ENCODE data around the gene E4F1. TPM values are rescaled to one million over a fixed set of nuclear protein-coding genes. Genes with fewer than 3 reads are reported as not detected.
"Not testable (repeated sequence)": the region's sequence is repeated elsewhere in the genome, so short reads cannot be mapped to it uniquely, and the experiment has no call there.

Gene E4F1
- polyA plus RNA-seq, 2 donors: 19.9 to 31.0 TPM

GRCh38 chr16:2195322-2196161 lies 27.8 kb upstream of the E4F1 start:
- peak overlapping the region in 1 of 2 donors; percentile 35 for H3K4me3 ChIP-seq (ENCODE audit: low read depth in 1 of 2, low read length in 2 of 2)
- H3K27ac ChIP-seq (ENCODE audit: low read depth in 2 of 2, low read length in 1 of 2): no peak overlapping the region
- peaks cover 0 to 6% of the 10 kb centered on the region in 2 donors for H3K27me3 ChIP-seq (ENCODE audit: control insufficient read depth in 1 of 2, insufficient read depth in 2 of 2, low read length in 2 of 2)
- WGBS, 2 donors: 3% methylated on average over 46 to 49 of the region's 49 CpGs
- no peaks in the 10 kb centered on the region for H3K36me3 ChIP-seq (ENCODE audit: control insufficient read depth in 2 of 2, insufficient read depth in 2 of 2, low read length in 1 of 2)
- peaks cover 2 to 7% of the 10 kb centered on the region in 2 donors for H3K4me1 ChIP-seq (ENCODE audit: control insufficient read depth in 2 of 2, insufficient read depth in 2 of 2, low read length in 1 of 2)
- peaks cover 0 to 2% of the 10 kb centered on the region in 2 donors for H3K9me3 ChIP-seq (ENCODE audit: control insufficient read depth in 2 of 2, insufficient read depth in 1 of 2, low read depth in 1 of 2, low read length in 1 of 2)

DNA sequence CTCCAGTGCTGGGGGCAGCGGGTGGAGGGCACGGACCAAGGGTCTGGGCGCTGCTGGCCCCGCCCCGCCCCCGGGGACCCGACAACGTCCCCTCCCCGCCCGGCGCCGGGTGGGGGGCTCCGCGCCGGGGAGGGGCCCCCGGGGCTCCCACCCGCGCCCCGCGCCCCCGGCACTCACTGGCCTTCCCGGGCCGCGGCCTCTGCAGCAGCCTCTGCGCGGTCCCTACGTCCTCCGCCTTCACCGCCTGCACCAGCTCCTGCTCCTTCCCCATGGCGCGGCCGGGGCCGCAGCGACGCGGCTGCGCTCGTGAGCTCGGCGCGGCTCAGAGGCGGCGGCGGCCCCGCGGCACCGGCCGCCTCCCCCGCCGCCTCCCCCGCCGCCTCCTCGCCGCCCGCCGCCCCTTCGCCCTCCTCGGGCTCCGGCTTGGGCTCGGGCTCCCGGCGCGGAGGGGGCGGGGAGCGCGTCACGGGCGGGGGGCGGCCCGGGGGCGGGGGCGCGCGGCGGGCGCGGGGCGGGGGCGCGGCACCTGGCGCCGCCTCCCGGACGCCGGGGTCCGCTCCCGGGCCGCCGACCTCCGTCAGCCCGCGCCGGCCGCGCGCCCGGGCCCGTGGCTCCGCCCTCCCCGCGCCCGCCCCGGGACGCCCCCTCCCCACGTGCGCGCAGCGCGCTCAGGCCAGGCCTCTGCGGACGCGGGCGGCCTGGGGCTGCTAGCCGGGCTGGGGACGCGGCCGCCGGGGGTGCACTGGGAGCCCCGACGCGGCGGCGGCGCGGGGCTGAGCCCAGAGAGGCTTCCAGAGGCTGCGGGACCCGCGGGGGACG lies 27.0 kb upstream of the E4F1 start, which contains the start of gene CASKIN1:
Gene CASKIN1 (minus strand): TSS at position 444 of the 819 bp plus-strand sequence. CDS start 173 bp downstream, at position 271.
- peak within 1 kb of the TSS; percentile 25 to 35 for H3K4me3 ChIP-seq (ENCODE audit: low read depth in 1 of 2, low read length in 2 of 2)
- H3K27ac ChIP-seq (ENCODE audit: low read depth in 2 of 2, low read length in 1 of 2): no peak within 1 kb of the TSS
- H3K4me1 ChIP-seq (ENCODE audit: control insufficient read depth in 2 of 2, insufficient read depth in 2 of 2, low read length in 1 of 2): peaks cover 2 to 7% of the 10 kb centered on the region in 2 donors
- peaks cover 0 to 2% of the 10 kb centered on the region in 2 donors for H3K9me3 ChIP-seq (ENCODE audit: control insufficient read depth in 2 of 2, insufficient read depth in 1 of 2, low read depth in 1 of 2, low read length in 1 of 2)
- H3K27me3 ChIP-seq (ENCODE audit: control insufficient read depth in 1 of 2, insufficient read depth in 2 of 2, low read length in 2 of 2): peaks cover 0 to 6% of the 10 kb centered on the region in 2 donors
- H3K36me3 ChIP-seq (ENCODE audit: control insufficient read depth in 2 of 2, insufficient read depth in 2 of 2, low read length in 1 of 2): no peaks in the 10 kb centered on the region
- 1 to 4% methylated on average over 9 to 129 of the region's 129 CpGs for WGBS, 2 donors

- no peaks in the 10 kb centered on the region for H3K36me3 ChIP-seq (ENCODE audit: control insufficient read depth in 2 of 2, insufficient read depth in 2 of 2, low read length in 1 of 2)
- 34 to 44% methylated on average over 24 to 32 of the region's 32 CpGs for WGBS, 2 donors
- H3K27ac ChIP-seq (ENCODE audit: low read depth in 2 of 2, low read length in 1 of 2): no peak overlapping the region
- H3K27me3 ChIP-seq (ENCODE audit: control insufficient read depth in 1 of 2, insufficient read depth in 2 of 2, low read length in 2 of 2): peaks cover 0 to 6% of the 10 kb centered on the region in 2 donors
- H3K4me3 ChIP-seq (ENCODE audit: low read depth in 1 of 2, low read length in 2 of 2): peak overlapping the region in 1 of 2 donors; percentile 35
- peaks cover 0 to 2% of the 10 kb centered on the region in 2 donors for H3K9me3 ChIP-seq (ENCODE audit: control insufficient read depth in 2 of 2, insufficient read depth in 1 of 2, low read depth in 1 of 2, low read length in 1 of 2)
- H3K4me1 ChIP-seq (ENCODE audit: control insufficient read depth in 2 of 2, insufficient read depth in 2 of 2, low read length in 1 of 2): peaks cover 2 to 7% of the 10 kb centered on the region in 2 donors
Measured at GRCh38 chr16:2196981-2197511, 26.3 kb upstream of the E4F1 start.

GRCh38 chr16:2197765-2198164 lies 25.6 kb upstream of the E4F1 start:
- no peaks in the 10 kb centered on the region for H3K36me3 ChIP-seq (ENCODE audit: control insufficient read depth in 2 of 2, insufficient read depth in 2 of 2, low read length in 1 of 2)
- no peak overlapping the region for H3K27ac ChIP-seq (ENCODE audit: low read depth in 2 of 2, low read length in 1 of 2)
- 85 to 90% methylated on average over 6 of the region's 6 CpGs for WGBS, 2 donors
- peaks cover 0 to 6% of the 10 kb centered on the region in 2 donors for H3K27me3 ChIP-seq (ENCODE audit: control insufficient read depth in 1 of 2, insufficient read depth in 2 of 2, low read length in 2 of 2)
- H3K9me3 ChIP-seq (ENCODE audit: control insufficient read depth in 2 of 2, insufficient read depth in 1 of 2, low read depth in 1 of 2, low read length in 1 of 2): peaks cover 0 to 2% of the 10 kb centered on the region in 2 donors
- H3K4me1 ChIP-seq (ENCODE audit: control insufficient read depth in 2 of 2, insufficient read depth in 2 of 2, low read length in 1 of 2): peaks cover 2 to 7% of the 10 kb centered on the region in 2 donors
- H3K4me3 ChIP-seq (ENCODE audit: low read depth in 1 of 2, low read length in 2 of 2): no peak overlapping the region

DNA sequence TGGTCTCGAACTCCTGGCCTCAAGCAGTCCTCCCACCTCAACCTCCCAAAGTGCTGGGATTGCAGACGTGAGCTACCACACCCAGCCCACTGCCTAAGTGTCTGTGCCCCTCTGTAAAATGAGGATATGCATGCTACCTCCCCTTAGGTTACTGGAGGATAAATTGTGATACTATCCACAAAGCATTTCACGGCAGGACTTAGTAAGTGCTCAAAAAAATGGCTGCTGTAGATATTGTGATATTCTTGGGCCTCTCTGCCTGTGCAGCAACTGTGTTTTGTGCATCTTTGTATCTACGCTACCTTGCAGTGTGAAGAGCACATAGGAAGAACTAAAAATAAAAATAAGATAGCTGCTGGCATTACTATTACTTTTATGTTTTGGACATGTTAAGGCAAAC lies 25.1 kb upstream of the E4F1 start:
- Histone ChIP-seq H3K27me3 (ENCODE audit: control insufficient read depth in 1 of 2, insufficient read depth in 2 of 2, low read length in 2 of 2) (peaks cover 0 to 6% of the 10 kb centered on the region in 2 donors), H3K27ac (ENCODE audit: low read depth in 2 of 2, low read length in 1 of 2) (no peak overlapping the region), H3K4me1 (ENCODE audit: control insufficient read depth in 2 of 2, insufficient read depth in 2 of 2, low read length in 1 of 2) (peaks cover 2 to 7% of the 10 kb centered on the region in 2 donors), H3K36me3 (ENCODE audit: control insufficient read depth in 2 of 2, insufficient read depth in 2 of 2, low read length in 1 of 2) (no peaks in the 10 kb centered on the region), H3K9me3 (ENCODE audit: control insufficient read depth in 2 of 2, insufficient read depth in 1 of 2, low read depth in 1 of 2, low read length in 1 of 2) (peaks cover 0 to 2% of the 10 kb centered on the region in 2 donors), H3K4me3 (ENCODE audit: low read depth in 1 of 2, low read length in 2 of 2) (no peak overlapping the region)
- WGBS, 2 donors: 63 to 66% methylated on average over 4 of the region's 4 CpGs

- Histone ChIP-seq H3K27me3 (ENCODE audit: control insufficient read depth in 1 of 2, insufficient read depth in 2 of 2, low read length in 2 of 2) (peaks cover 0 to 6% of the 10 kb centered on the region in 2 donors), H3K36me3 (ENCODE audit: control insufficient read depth in 2 of 2, insufficient read depth in 2 of 2, low read length in 1 of 2) (no peaks in the 10 kb centered on the region), H3K4me1 (ENCODE audit: control insufficient read depth in 2 of 2, insufficient read depth in 2 of 2, low read length in 1 of 2) (peaks cover 2 to 7% of the 10 kb centered on the region in 2 donors), H3K27ac (ENCODE audit: low read depth in 2 of 2, low read length in 1 of 2) (no peak overlapping the region), H3K4me3 (ENCODE audit: low read depth in 1 of 2, low read length in 2 of 2) (no peak overlapping the region), H3K9me3 (ENCODE audit: control insufficient read depth in 2 of 2, insufficient read depth in 1 of 2, low read depth in 1 of 2, low read length in 1 of 2) (peaks cover 0 to 2% of the 10 kb centered on the region in 2 donors)
- WGBS, 2 donors: 78 to 85% methylated on average over 5 of the region's 5 CpGs
Measured at GRCh38 chr16:2199095-2199494, 24.3 kb upstream of the E4F1 start.

- Histone ChIP-seq H3K36me3 (ENCODE audit: control insufficient read depth in 2 of 2, insufficient read depth in 2 of 2, low read length in 1 of 2) (no peaks in the 10 kb centered on the region), H3K4me1 (ENCODE audit: control insufficient read depth in 2 of 2, insufficient read depth in 2 of 2, low read length in 1 of 2) (peaks cover 2 to 8% of the 10 kb centered on the region in 2 donors), H3K4me3 (ENCODE audit: low read depth in 1 of 2, low read length in 2 of 2) (no peak overlapping the region), H3K27ac (ENCODE audit: low read depth in 2 of 2, low read length in 1 of 2) (no peak overlapping the region), H3K27me3 (ENCODE audit: control insufficient read depth in 1 of 2, insufficient read depth in 2 of 2, low read length in 2 of 2) (peaks cover 0 to 6% of the 10 kb centered on the region in 2 donors), H3K9me3 (ENCODE audit: control insufficient read depth in 2 of 2, insufficient read depth in 1 of 2, low read depth in 1 of 2, low read length in 1 of 2) (peaks cover 0 to 2% of the 10 kb centered on the region in 2 donors)
- 73 to 76% methylated on average over 14 of the region's 14 CpGs for WGBS, 2 donors
Measured at GRCh38 chr16:2199621-2200139, 23.7 kb upstream of the E4F1 start.

DNA sequence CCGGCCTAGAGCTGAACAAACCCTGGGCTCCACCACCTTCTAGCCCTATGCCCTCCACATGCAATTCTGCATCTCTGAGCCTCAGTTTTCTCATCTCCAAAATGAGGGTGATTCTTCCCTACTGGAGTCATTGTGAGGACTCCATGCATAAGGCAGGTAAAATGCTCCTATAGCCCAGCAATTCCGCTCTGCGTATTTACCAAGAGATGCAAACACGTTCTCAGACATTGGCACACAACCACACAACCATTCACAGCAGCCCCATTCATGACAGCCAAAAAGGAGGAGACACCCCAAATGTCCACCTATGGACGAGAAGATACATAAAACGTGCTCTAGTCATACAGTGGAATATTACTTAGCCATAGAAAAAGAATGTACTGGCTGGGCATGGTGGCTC lies 23.1 kb upstream of the E4F1 start:
- H3K27me3 ChIP-seq (ENCODE audit: control insufficient read depth in 1 of 2, insufficient read depth in 2 of 2, low read length in 2 of 2): peaks cover 0 to 6% of the 10 kb centered on the region in 2 donors
- no peak overlapping the region for H3K4me3 ChIP-seq (ENCODE audit: low read depth in 1 of 2, low read length in 2 of 2)
- WGBS, 2 donors: 84 to 92% methylated on average over 6 of the region's 6 CpGs
- peaks cover 2 to 8% of the 10 kb centered on the region in 2 donors for H3K4me1 ChIP-seq (ENCODE audit: control insufficient read depth in 2 of 2, insufficient read depth in 2 of 2, low read length in 1 of 2)
- H3K27ac ChIP-seq (ENCODE audit: low read depth in 2 of 2, low read length in 1 of 2): no peak overlapping the region
- no peaks in the 10 kb centered on the region for H3K9me3 ChIP-seq (ENCODE audit: control insufficient read depth in 2 of 2, insufficient read depth in 1 of 2, low read depth in 1 of 2, low read length in 1 of 2)
- no peaks in the 10 kb centered on the region for H3K36me3 ChIP-seq (ENCODE audit: control insufficient read depth in 2 of 2, insufficient read depth in 2 of 2, low read length in 1 of 2)

- not testable (repeated sequence) for H3K27ac ChIP-seq (ENCODE audit: low read depth in 2 of 2, low read length in 1 of 2); H3K9me3 ChIP-seq (ENCODE audit: control insufficient read depth in 2 of 2, insufficient read depth in 1 of 2, low read depth in 1 of 2, low read length in 1 of 2); H3K27me3 ChIP-seq (ENCODE audit: control insufficient read depth in 1 of 2, insufficient read depth in 2 of 2, low read length in 2 of 2); H3K4me3 ChIP-seq (ENCODE audit: low read depth in 1 of 2, low read length in 2 of 2); H3K36me3 ChIP-seq (ENCODE audit: control insufficient read depth in 2 of 2, insufficient read depth in 2 of 2, low read length in 1 of 2)
- 95% methylated on average over 8 of the region's 8 CpGs for WGBS, 2 donors
- H3K4me1 ChIP-seq (ENCODE audit: control insufficient read depth in 2 of 2, insufficient read depth in 2 of 2, low read length in 1 of 2): peaks cover 7 to 11% of the 10 kb centered on the region in 2 donors
Measured at GRCh38 chr16:2203119-2203688, 20.2 kb upstream of the E4F1 start.

Data from esophagus (tissue), 2 donors.